IPS DF 4.7 (cell line): ENCODE data around the gene UST.

ENCODE experiments used
- DNase-seq: peaks from one replicate; pipeline ENCODE4 v3.0.0-alpha.2; 2013; ENCODE audit warnings: low spot score; ENCODE audit errors: extremely low read depth

Gene UST

DNA sequence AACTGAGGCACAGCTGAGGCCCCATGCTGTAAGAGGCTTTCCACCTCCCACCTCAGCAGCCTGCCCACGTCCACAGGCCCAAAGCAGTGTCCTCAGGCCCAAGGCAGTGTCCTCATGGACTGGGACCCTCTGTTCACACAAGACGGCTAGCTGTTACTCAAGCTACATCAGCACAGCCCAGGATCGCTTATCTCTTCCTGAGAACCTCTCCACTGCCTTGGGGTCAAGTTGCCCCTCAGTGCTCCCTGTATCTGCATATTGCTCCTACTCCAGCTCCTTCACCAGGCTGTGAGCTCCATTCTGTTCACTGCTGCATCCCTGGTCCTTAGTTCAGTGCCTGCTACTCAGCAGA lies 361.9 kb downstream of the UST start:
- no peak for DNase-seq

DNA sequence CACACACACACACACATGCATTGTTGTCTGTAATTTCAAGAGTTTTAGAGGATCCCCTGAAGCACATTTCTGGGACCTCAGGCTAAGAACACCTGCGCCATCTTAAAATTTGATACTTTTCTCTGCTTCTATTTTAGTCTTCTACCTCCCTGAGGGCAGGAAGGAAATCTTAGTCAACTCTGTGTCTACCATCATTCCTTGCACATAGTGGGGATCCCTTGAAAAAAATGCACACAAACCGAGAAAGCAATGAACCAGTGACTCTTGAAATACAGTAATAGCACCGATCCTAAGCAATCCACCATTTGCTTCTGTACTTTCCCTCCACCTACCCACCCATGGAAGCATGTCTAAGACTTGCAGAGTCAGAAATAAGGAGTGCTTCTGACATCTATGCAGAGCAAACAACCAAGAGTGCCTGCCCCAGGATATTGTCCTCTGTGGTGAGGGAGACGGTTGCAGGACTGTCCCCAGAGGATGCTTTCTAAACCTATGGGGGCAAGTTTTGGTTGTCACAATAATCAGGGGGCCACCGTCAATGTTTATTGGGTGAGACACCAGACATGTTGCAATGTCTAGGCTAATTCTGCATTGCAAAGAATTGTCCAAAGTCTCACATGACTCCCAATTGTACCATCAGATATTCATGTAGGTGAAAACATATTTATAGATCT lies 362.7 kb downstream of the UST start:
- no peak for DNase-seq

DNA sequence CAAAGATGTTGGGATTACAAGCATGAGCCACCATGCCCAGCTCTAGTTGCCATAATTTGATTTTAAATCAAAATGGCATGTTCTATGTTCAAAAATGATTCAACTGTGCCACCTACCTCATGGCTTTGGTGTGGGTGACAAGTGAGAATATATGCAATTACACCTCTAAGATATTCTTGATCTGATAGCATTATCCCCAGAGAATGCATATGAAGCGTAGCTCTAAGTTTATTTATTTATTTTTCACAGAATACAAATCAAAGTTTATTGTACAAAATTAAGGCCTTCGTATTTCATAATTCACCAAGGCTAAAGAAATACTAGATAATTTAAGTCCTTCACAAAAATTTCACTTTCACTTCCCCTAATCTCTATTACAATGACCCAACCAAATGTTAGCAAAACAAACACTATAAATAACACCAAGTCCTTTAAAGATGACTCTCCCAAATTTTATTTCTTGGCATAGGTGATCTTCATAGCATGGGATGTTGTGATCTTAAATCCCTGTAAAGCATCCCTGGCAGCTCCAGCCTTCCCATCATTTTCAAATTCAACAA lies 364.8 kb downstream of the UST start:
- no peak for DNase-seq

DNA sequence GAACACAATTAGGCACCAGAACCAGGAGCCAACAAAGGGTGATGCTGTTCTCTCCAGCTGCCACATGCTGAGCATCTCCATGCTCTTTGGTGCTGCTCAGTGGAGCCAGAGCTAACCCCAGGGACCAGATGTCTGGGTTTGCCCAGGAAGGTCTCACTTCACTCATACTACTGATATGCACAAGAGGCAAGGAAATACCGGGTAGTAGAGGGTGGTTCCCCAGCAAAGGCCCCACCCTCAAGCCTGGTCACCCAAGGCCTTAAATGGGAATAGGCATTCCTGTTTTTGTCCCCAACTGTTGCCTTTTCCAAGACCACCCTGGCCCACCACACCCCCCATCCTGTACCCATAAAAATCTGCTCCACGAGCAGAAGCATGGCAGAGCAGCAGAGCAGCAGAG lies 366.1 kb downstream of the UST start:
- DNase-seq, result no peak

DNA sequence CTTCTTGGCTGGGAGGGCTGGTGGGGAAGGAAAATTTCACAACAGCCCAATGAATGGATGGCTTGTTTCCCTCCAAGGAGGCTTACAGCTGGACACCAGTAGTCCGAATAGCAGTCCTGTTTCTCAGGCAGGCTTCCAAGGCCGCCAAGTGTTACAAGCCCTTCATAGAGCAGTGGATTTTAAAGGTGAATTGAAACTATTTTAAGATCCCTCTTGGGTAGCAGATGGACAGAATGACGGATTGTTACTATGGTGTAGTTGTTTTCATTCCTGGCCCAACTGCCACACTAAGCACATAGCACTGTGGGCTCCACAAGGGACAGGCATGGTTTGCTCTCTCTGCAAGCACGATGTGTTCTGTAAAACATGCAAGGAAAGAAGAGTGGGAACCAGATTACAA lies 367.3 kb downstream of the UST start:
- DNase-seq, result no peak

DNA sequence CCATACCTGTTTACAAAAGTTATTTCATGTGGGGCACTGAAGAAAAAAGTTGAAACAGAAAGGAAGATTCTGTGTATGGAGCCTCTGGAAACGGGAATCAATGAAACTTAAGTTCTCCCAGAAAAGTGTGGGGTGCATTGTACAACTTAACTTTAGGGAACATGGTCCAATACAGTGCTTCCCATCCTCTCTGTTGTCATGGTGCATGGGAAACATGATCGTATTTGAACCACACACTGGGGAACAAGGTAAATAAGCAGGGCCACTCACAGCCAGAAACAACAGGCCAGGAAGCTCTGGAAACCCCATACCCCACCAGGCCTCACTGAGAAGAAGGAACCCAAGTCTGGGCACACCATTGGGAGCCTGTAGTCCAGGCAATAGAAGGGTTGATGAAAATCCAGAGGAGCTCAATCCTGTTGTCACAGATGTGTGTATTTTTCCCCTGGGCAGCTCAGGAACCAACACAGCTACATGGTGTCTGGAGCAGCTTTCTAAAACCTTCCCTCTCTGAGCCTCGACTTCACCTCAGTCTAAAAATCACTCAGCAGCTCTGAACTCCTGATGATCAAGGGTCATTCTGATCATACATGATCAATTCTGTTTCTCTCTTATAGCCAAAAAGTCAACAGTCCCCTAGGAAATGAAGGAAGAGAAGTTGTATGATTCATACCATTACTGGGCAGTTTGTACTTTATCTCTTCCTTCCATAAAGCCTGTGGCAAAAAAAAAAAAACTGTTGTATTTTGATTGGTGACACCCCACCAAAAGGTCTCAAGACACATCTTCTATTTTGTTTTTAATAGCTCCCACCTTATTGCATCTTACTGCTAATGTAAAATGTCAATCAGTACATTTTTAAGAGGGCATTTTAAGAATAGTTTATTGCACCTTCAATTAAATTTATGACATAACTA lies 372.2 kb downstream of the UST start:
- no peak for DNase-seq

DNA sequence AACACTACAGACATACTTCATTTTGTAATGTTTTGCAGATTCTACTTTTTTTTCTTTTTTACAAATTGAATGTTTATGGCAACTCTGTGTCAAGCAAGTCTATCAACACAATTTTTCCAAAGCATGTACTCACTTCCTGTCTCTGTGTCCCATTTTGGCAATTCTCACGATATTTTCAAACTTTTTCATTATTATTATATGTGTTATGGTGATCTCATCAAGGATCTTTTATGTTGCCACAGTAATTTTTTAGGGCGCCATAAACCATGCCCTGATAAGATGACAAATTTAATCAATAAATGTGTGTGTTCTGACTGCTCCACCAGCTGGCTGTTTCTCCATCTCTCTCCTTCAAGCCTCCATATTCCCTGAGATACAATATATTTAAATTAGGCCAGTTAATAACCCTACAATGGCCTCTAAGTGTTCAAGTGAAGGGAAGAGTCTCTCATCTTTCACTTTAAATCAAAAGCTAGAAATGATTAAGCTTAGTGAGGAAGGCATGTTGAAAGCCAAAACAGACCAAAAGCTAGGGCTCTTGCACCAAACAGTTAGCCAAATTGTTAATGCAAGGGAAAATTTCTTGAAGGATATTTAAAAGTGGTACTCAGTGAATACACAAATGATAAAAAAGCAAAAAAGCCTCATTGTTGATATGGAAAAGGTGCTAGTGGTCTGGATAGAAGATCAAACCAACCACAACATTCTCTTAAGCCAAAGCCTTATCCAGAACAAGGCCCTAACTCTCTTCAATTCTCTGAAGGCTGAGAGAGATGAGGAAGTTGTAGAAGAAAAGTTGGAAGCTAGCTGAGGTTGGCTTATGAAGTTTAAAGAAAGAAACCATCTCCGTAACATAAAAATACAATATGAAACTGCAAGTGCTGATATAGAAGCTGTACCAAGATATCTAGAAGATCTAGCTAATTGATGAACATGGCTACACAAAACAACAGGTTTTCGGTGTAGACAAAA lies 376.3 kb downstream of the UST start:
- no peak for DNase-seq

DNA sequence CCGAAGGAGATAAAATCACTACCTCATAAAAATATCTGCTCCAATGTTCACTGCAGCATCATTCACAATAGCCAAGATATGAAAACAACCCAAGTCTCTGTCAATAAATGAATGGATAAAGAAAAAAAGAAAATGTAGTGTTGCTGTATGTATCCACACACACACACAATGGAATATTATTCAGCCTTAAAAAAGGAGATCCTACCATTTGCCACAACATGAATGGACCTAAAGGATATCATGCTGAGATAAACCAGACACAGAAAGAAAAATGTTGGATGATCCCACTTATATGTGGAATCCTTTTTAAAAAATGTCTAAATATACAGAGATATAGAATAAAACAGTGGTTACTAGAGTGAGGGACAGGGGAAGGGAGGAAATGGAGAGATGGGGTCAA lies 378.5 kb downstream of the UST start:
- no peak for DNase-seq
